AG04449 (cell line): ENCODE data around the gene DCAF15.
"Not testable (repeated sequence)": the region's sequence is repeated elsewhere in the genome, so short reads cannot be mapped to it uniquely, and the experiment has no call there.

Source experiments
- CTCF ChIA-PET: fragments of 350-600 bp; formaldehyde crosslinking; extraction: SDS; loops from one replicate; lab custom pipeline; 2021; ENCODE audit warnings: antibody characterized with exemption; lab: Yijun Ruan, JAX
- POLR2A ChIA-PET: fragments of 400-600, 350-600 bp; formaldehyde crosslinking; extraction: SDS; loops from one replicate; lab custom pipeline; 2020; ENCODE audit warnings: antibody characterized with exemption, inconsistent platforms; lab: Yijun Ruan, JAX
- DNase-seq: peaks from one replicate; pipeline ENCODE4 v3.0.0-alpha.2; 2010; ENCODE audit warnings: low read depth, low spot score
- H3K4me3 ChIP-seq: 2 replicates; pipeline ENCODE4 v1.5.1; 2011; ENCODE audit warnings: low read depth, mild to moderate bottlenecking, control low read depth, low read length
- CTCF ChIP-seq: IDR thresholded peaks from one replicate; pipeline ENCODE4 v1.5.1; 2011; ENCODE audit warnings: mild to moderate bottlenecking, moderate library complexity, low read length, control low read depth, inconsistent platforms; ENCODE audit not compliant: insufficient read depth; ENCODE audit errors: missing control alignments

The DCAF15 gene

DNA sequence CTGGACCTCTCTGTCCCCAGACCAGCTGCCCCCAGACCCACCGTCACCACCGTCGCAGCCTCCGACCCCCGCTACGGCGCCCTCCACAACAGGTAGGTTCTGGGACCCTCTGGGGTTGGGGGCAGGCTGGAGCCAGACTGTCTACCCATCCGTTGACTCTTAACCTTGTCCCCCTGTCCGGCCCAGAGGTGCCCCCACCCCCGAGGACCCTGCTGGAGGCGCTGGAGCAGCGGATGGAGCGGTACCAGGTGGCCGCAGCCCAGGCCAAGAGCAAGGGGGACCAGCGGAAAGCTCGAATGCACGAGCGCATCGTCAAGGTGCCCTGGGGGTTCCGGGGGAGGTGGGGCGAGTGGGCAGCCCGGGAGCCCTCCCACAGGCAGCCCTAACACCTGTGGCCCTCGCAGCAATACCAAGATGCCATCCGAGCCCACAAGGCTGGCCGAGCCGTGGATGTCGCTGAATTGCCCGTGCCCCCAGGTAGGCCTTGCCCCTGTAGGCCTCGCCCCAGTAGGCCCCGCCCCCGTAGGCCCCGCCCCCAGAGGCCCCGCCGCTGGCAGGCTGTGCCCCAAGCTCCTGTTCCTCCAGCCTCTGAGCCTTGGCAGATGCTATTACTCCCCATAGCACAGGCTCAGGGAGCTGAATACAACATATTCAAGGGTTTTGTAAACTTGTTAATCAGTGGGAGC lies 33.4 kb upstream of the DCAF15 start:
- POLR2A ChIA-PET = no interaction called here
- TF ChIP-seq CTCF = no peak

DNA sequence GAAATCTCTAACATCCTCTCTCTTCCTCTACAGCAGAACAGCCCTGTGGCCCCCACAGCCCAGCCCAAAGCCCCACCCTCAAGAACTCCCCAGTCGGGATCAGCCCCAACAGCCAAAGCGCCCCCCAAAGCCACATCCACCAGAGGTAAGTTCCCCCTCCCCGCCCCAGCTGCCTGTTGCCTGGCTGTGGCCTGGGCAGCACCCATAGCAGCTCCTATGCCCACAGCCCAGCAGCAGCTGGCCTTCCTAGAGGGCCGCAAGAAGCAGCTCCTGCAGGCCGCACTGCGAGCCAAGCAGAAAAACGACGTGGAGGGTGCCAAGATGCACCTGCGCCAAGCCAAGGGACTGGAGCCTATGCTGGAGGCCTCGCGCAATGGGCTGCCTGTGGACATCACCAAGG lies 31.8 kb upstream of the DCAF15 start:
- DNase-seq = no peak
- POLR2A ChIA-PET = interaction anchor here (0.7 kb wide), 1 partner anchor 43 kb away, joined by 3 read pairs; no protein-coding TSS in a partner anchor
- CTCF ChIA-PET = interaction anchor here (1.2 kb wide), 1 partner anchor 17 kb away, joined by 5 read pairs; no protein-coding TSS in a partner anchor
- no peak overlapping the region for H3K4me3 ChIP-seq
- TF ChIP-seq CTCF = no peak

More for the DNA sequence above, 33.4 kb upstream of the DCAF15 start:
- CTCF ChIA-PET = interaction anchor here (1.5 kb wide), 1 partner anchor 157 kb away, joined by 4 read pairs; no protein-coding TSS in a partner anchor
- no peak overlapping the region for H3K4me3 ChIP-seq
- DNase-seq = no peak

GRCh38 chr19:13920940-13921747 lies 31.2 kb upstream of the DCAF15 start:
- TF ChIP-seq CTCF = no peak
- ChIA-PET POLR2A (interaction anchor here (0.6 to 0.7 kb wide), 2 partner anchors 42 to 218 kb away, joined by 3 read pairs; no protein-coding TSS in a partner anchor), CTCF (interaction anchor here (1.2 kb wide), 1 partner anchor 18 kb away, joined by 5 read pairs; no protein-coding TSS in a partner anchor)
- H3K4me3 ChIP-seq = no peak overlapping the region
- no peak for DNase-seq

GRCh38 chr19:13922118-13922517 lies 30.2 kb upstream of the DCAF15 start:
- H3K4me3 ChIP-seq, POLR2A ChIA-PET: not testable (repeated sequence)

DNA sequence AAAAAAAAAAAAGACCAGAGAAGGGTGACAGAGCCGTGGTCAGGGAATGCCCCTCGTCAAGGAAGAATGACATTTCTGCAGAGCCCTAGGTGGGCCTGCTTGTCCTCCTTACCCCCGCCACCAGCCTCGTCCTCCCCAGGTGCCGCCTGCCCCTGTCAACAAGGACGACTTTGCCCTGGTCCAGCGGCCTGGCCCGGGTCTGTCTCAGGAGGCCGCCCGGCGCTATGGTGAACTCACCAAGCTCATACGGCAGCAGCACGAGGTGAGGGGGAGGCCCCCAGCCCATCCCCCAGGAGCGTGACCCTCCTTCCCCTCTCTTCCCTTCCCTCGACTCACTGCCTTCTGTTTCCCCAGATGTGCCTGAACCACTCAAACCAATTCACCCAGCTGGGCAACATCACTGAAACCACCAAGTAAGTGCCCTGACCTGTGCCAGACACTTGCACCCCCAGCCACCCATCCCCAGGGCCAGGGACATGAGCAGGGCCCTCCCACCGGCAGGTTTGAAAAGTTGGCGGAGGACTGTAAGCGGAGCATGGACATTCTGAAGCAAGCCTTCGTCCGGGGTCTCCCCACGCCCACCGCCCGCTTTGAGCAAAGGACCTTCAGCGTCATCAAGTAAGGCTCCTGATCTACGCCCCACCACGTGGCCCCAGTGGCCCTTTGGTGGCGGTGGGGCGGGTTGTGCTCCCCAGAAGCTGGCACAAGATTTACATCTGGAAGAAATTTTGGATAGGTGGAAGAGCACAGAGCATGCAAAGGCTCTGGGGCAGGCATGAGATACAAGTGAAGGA lies 28.9 kb upstream of the DCAF15 start:
- POLR2A ChIA-PET = interaction anchor here (0.7 kb wide), 1 partner anchor 157 kb away, joined by 3 read pairs; no protein-coding TSS in a partner anchor
- no peak for DNase-seq
- CTCF ChIA-PET = interaction anchor here (1.3 to 1.7 kb wide), 2 partner anchors 150 to 213 kb away, joined by 5 read pairs; partner anchors contain the start of genes ASF1B and MISP3
- no peak overlapping the region for H3K4me3 ChIP-seq
- no peak for TF ChIP-seq CTCF

More at GRCh38 chr19:13922118-13922517, 30.2 kb upstream of the DCAF15 start:
- not testable (repeated sequence) for DNase-seq
- CTCF ChIA-PET = interaction anchor here (1.3 kb wide), 1 partner anchor 151 kb away, joined by 5 read pairs; the partner anchor contains the start of gene MISP3

DNA sequence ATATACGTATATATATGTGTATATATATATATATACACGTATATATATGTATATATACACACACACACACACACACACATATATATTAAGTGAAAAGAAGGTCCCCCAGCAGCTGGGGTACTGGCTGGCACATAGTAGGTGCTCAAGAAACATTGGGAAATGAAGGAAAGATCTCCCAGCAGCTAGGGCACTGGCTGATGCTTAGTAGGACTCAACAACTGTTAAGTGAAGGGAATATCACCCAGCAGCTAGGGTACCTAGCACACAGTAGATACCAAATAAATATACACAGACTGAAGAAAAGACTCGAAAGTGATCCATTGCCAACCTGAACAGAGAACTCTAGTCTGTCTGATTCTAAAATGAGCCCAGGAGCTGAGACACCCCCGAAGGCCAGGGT lies 26.3 kb upstream of the DCAF15 start:
- no peak overlapping the region for H3K4me3 ChIP-seq
- ChIA-PET CTCF (interaction anchor here (1.8 to 2.1 kb wide), 2 partner anchors 133 to 150 kb away, joined by 5 to 7 read pairs; no protein-coding TSS in a partner anchor), POLR2A (interaction anchor here (0.6 to 1.2 kb wide), 2 partner anchors 12 kb away, joined by 3 read pairs; no protein-coding TSS in a partner anchor)
- no peak for DNase-seq
- no peak for TF ChIP-seq CTCF
